Ascending aorta (tissue), 2 donors: Measurements from ENCODE around the gene OR10R2. TPM values are rescaled to one million over a fixed set of nuclear protein-coding genes. Genes with fewer than 3 reads are reported as not detected.

ENCODE experiments used
- DNase-seq, 2 donors: peaks; one replicate each; pipeline ENCODE4 v3.0.0-alpha.2; 2019; ENCODE audit warnings: low spot score in 2 of 2
- H3K27ac ChIP-seq, 2 donors: fragments of 200-600 bp; sonication (generic); one replicate each; pipeline ENCODE4 v1.5.1; 2016 to 2017; ENCODE audit warnings: mild to moderate bottlenecking in 1 of 2
- H3K27me3 ChIP-seq: fragments of 200-600 bp; sonication (generic); one replicate; pipeline ENCODE4 v1.5.1; 2017
- H3K36me3 ChIP-seq, 2 donors: fragments of 200-600 bp; sonication (generic); one replicate each; pipeline ENCODE4 v1.5.1; 2016
- H3K4me1 ChIP-seq, 2 donors: fragments of 200-600 bp; sonication (generic); one replicate each; pipeline ENCODE4 v1.5.1; 2016 to 2017; ENCODE audit warnings: mild to moderate bottlenecking in 1 of 2
- H3K4me3 ChIP-seq, 2 donors: fragments of 200-600 bp; sonication (generic); one replicate each; pipeline ENCODE4 v1.5.1; 2016 to 2017; ENCODE audit warnings: mild to moderate bottlenecking in 1 of 2
- H3K9me3 ChIP-seq, 2 donors: fragments of 200-600 bp; sonication (generic); one replicate each; pipeline ENCODE4 v1.5.1; 2016
- intact Hi-C: fragments of 100-400 bp; cut with DNase I; formaldehyde crosslinking; loops from one replicate; pipeline ENCODE4 v1.15.1; 2023
- total RNA-seq: library from RNA; depleted of rRNA; stranded (reverse); fragments of >200 nt; gene quantifications from one replicate; pipeline ENCODE4 v1.1.0, GENCODE V29; 2016
- TF ChIP-seq, protein P1 (sequence below), 3 experiments: fragments of 200-600 bp in 2 of 3; fragments of 450-650 bp in 1 of 3; sonication (generic) in 2 of 3; IDR thresholded peaks; one replicate each; pipeline ENCODE4 v1.5.1; 2016 to 2019; ENCODE audit warnings: antibody characterized with exemption in 3 of 3, mild to moderate bottlenecking in 1 of 3, moderate library complexity in 1 of 3

The OR10R2 gene
- total RNA-seq, 1 donor from 2014 or later: not detected

DNA sequence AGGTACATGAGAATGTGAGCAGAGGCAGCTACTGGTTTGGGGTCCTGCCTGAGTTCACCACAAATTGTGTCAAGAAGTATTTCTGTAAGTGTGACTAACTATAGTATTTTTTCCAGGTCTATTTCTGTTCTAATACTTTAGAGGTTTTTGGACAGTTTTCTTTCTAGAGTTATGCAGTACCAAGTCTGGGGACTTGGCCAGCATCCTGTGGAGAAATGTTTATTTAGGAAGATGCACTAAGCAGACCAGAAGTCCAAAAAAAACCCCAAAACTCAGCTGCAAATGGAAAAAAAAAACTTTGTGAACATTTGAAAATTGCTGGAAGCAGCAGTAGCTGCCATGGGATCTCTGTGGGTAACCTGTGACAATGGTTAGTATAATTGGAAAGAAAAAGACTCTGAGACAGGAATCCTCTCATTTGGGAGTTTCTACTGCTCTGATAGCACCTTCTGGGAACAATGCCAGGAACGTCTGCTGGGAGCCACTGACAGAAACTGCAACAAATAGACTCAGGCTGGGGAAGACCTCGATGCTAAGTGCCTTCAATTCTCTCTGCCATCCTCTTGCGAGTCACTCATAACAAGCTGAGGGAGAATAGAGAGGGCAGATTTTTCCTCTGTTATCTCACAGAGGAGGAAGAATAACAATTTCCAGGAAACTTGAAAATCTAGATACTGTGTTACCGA is 37.6 kb downstream of the OR10R2 start:
- Histone ChIP-seq H3K36me3 (no peaks in the 10 kb centered on the region), H3K4me3 (no peak overlapping the region), H3K4me1 (peaks cover 0 to 3% of the 10 kb centered on the region in 2 donors), H3K27me3 (no peaks in the 10 kb centered on the region), H3K27ac (no peak overlapping the region), H3K9me3 (no peaks in the 10 kb centered on the region)
- no peak for DNase-seq
- intact Hi-C loops: loop anchor here (5.0 kb wide), 1 partner anchor 488 kb away; no protein-coding TSS in a partner anchor
- TF ChIP-seq, protein P1, sequence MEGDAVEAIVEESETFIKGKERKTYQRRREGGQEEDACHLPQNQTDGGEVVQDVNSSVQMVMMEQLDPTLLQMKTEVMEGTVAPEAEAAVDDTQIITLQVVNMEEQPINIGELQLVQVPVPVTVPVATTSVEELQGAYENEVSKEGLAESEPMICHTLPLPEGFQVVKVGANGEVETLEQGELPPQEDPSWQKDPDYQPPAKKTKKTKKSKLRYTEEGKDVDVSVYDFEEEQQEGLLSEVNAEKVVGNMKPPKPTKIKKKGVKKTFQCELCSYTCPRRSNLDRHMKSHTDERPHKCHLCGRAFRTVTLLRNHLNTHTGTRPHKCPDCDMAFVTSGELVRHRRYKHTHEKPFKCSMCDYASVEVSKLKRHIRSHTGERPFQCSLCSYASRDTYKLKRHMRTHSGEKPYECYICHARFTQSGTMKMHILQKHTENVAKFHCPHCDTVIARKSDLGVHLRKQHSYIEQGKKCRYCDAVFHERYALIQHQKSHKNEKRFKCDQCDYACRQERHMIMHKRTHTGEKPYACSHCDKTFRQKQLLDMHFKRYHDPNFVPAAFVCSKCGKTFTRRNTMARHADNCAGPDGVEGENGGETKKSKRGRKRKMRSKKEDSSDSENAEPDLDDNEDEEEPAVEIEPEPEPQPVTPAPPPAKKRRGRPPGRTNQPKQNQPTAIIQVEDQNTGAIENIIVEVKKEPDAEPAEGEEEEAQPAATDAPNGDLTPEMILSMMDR (IDR thresholded peaks at IDR 0.05): no peak

DNA sequence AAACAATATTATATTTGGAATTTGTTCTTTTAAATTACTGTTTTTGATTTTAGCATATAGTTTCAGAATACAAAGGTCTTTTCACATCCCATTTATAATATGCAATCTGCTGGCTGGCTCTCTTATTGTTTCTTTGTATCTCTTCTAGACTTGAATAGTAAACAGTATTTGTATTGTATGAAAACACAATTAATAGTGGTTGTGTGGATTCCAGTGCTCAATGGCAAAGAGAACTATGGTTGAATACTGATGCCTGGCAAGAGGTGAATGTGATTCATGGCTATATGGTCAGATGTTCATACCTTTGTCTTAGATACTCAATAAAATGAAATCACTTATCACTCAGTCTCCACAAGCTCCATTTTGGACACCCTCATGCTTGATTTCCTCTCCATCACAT is 44.9 kb downstream of the OR10R2 start:
- Histone ChIP-seq H3K4me3 (no peak overlapping the region), H3K36me3 (no peaks in the 10 kb centered on the region), H3K4me1 (no peaks in the 10 kb centered on the region), H3K9me3 (no peaks in the 10 kb centered on the region), H3K27ac (no peak overlapping the region), H3K27me3 (no peaks in the 10 kb centered on the region)
- TF ChIP-seq, protein P1 (IDR thresholded peaks at IDR 0.05): no peak
- intact Hi-C loops: no loop called here
- DNase-seq: no peak

DNA sequence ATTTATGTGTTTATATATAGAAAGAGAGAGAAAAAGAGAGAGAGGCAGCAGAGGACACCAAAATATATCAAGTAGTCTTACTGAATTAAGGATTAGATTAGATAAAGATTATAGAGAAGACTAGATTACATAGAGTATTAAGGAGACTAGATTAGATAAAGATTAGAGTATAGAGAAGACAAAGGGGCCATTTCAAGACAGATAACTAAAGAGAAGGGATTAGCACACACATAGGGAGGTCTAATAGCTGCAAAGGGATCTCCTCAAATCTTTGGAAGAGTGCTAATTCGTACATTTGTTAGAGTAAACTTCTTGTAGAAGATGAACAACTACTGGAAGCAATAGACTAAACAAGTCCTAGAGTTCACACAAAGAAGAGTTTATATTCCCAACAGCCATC is 48.0 kb downstream of the OR10R2 start:
- TF ChIP-seq, protein P1 (IDR thresholded peaks at IDR 0.05): no peak
- intact Hi-C loops: no loop called here

DNA sequence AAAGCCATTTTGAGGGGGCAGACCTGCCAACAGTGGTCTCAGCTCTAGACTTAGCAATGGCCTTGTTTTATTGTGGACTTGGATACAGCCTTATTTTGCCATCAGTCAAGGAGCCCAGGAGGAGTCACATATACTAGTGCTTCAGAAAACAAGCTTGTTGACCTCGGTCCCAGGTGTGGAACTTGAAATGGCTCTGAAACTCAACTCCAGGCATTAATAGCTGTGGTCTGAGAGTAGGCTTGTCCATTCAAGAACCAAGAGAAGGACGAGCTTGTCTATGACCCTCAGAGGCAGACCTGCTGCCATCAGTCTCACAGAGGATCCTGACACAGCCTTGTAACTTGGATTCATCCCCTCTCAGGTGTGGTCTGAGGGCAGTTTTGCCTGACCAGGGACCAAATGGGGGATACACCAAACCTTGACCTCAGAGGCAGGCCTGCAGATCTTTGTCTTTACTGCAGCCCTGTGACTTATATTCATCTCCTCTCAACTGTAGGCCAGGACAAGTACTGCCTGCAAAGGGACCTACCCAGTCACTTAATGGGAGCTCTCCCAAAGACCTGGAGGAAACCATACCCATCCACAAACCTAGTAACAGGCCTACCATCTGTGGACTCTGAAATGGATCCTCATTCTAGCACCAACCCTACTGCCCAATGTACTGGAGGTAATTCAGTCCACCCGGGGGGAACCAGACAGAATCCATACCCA is 49.1 kb downstream of the OR10R2 start:
- Histone ChIP-seq H3K4me3 (no peak overlapping the region), H3K27me3 (no peaks in the 10 kb centered on the region), H3K36me3 (no peaks in the 10 kb centered on the region), H3K27ac (no peak overlapping the region), H3K4me1 (no peaks in the 10 kb centered on the region), H3K9me3 (no peaks in the 10 kb centered on the region)
- TF ChIP-seq, protein P1 (IDR thresholded peaks at IDR 0.05): no peak
- intact Hi-C loops: no loop called here
- DNase-seq: no peak

More for the DNA sequence above, 48.0 kb downstream of the OR10R2 start:
- Histone ChIP-seq H3K27me3 (no peaks in the 10 kb centered on the region), H3K4me1 (no peaks in the 10 kb centered on the region), H3K27ac (no peak overlapping the region), H3K36me3 (no peaks in the 10 kb centered on the region), H3K4me3 (no peak overlapping the region), H3K9me3 (no peaks in the 10 kb centered on the region)
- no peak for DNase-seq

DNA sequence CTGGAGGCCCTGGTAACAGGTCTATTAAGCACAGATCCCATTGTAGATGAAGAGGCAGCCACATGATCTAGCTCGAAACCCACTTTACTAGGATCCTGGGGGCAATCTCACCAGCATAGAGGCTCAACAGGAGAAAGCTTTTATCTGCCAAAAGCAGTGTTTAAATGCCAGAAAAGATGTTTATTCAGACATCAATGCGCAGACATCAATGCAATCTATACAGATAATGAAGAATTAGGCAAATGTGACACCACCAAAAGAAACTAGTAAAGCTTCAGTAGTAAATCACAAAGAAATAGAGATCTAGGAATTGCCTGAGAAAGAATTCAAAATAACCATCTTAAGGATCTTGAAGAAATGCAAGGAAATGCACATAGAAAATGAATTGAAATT is 49.6 kb downstream of the OR10R2 start:
- H3K36me3 ChIP-seq: no peaks in the 10 kb centered on the region
- no peak overlapping the region for H3K27ac ChIP-seq
- TF ChIP-seq, protein P1 (IDR thresholded peaks at IDR 0.05): no peak
- intact Hi-C loops: no loop called here
- no peaks in the 10 kb centered on the region for H3K27me3 ChIP-seq
- no peaks in the 10 kb centered on the region for H3K9me3 ChIP-seq
- no peak for DNase-seq
- no peak overlapping the region for H3K4me3 ChIP-seq
- no peaks in the 10 kb centered on the region for H3K4me1 ChIP-seq
